ENCODE results near the gene SLC18B1.
A peak's percentile ranks its signal among the peaks of the same experiment; 100 is the strongest.

Gene SLC18B1

GRCh38 chr6:132797951-132798868 lies at the start of gene SLC18B1:
TSS of gene SLC18B1 (minus strand) at chr6:132798637. CDS start at chr6:132798456, 181 bp downstream.
- DNase-seq (ENCODE audit: low read depth) = no peak

GRCh38 chr6:132843316-132844035 lies 45.0 kb upstream of the SLC18B1 start:
- no peak for DNase-seq (ENCODE audit: low read depth)

GRCh38 chr6:132841966-132842365 lies 43.5 kb upstream of the SLC18B1 start:
- no peak for DNase-seq (ENCODE audit: low read depth)

GRCh38 chr6:132832891-132833290 lies 34.5 kb upstream of the SLC18B1 start:
- DNase-seq (ENCODE audit: low read depth) = no peak

DNA sequence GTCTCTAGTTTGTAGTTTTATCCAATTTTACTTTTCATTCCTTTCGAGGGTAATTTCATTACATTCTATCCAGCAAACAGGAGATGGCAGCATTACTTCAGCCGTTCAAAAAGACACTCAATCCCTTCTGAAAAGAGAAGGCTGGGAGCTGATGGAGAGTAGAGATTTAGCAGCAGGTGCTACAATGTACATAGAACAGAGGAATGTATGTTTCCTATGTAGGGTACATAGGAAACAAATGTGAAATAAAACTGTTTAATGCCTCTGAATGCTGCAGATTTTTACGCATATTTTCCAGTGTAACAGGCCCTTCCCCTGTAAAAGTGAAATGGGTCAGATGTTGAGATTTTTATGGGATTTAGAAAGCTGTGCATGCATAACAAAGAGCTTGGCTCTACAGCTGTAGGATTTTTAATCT lies 31.9 kb upstream of the SLC18B1 start:
- peak; percentile 39 for DNase-seq (ENCODE audit: low read depth)

GRCh38 chr6:132820629-132821381 lies 22.4 kb upstream of the SLC18B1 start:
- DNase-seq (ENCODE audit: low read depth) = peak; percentile 39

- peak; percentile 32 for DNase-seq (ENCODE audit: low read depth)
Observed at GRCh38 chr6:132819405-132820161, 21.1 kb upstream of the SLC18B1 start.

GRCh38 chr6:132818404-132819359 lies 20.2 kb upstream of the SLC18B1 start:
- DNase-seq (ENCODE audit: low read depth) = peak; percentile 26

DNA sequence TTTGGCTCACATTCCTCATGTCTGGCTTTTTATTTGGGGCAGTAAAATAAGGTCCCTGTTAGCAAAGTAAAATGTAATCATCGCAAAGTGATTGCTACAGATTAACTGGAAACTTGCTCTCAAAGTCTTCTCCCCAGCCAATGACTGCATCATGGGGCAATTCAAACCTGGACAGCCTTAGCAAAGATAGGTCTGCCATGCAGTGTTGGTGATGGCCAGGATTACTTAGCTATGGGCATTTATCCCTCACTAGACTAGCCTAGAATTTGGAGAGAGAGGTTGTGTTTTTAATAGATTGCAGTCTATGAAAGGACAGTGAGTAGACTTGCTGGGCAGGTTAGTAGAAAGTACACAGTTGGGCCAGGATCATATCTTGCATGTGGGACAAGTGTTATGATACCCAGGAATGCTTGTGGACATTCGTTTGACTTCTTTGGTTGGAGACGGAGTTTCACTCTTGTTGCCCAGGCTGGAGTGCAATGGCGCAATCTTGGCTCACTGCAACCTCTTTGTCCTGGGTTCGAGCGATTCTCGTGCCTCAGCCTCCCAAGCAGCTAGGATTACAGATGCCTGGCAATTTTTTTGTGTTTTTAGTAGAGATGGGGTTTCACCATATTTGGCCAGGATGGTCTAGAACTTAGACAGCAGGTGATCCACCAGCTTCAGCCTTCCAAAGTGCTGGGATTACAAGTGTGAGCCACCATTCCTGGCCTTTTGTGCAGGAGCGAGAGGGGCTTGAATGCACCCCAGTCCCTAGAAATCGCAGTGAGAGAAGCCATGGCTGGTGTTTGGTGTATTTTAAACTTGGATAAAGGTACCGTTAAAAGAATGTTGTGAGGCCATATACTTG lies 19.3 kb upstream of the SLC18B1 start:
- no peak for DNase-seq (ENCODE audit: low read depth)

- DNase-seq (ENCODE audit: low read depth) = no peak
Observed at GRCh38 chr6:132816660-132817059, 18.2 kb upstream of the SLC18B1 start.

- no peak for DNase-seq (ENCODE audit: low read depth)
Observed at GRCh38 chr6:132814716-132815570, 16.5 kb upstream of the SLC18B1 start.

- peak; percentile 43 for DNase-seq (ENCODE audit: low read depth)
Observed at GRCh38 chr6:132813173-132813856, 14.9 kb upstream of the SLC18B1 start.

DNA sequence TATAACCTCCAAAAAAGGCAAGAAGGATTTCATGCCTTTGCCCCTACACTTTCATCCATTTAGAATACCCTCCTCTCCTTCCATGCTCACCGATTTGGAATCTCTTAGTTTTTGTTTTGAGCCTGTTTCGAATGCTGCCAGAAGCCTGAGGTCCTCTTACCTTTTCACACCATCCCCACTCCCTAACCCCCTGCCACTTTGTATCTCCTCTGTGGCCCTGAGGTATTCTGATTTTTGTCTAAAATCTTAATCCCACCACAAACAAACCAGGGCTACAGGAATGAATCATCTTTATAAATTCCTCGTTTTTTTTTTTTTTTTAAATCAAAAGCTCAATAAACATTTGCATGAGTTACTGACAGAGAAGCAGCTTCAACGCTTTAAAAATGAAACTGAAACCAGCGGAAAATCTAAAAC lies 14.3 kb upstream of the SLC18B1 start:
- no peak for DNase-seq (ENCODE audit: low read depth)

DNA sequence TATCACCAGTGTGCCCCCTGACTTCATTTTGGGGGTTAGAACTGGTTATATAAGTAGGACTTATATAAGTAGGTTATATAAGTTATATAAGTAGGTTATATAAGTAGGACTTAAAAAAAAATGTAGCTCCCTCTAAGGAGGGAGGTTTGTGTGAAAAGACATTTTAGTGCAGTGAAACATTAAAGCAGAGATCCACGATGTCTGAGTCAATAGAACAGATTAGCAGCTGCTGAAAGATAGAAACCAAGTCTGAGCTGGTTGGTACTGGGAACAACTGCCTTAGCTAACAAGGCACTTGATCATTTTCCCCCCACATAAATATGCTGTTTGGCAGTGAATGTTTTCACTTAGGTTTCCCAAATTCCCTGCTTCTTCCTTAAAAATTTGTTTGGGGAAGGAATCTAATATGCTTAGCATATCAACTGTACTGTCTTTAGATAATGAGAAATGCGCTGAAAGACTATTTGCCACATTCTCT lies 13.9 kb upstream of the SLC18B1 start:
- peak; percentile 78 for DNase-seq (ENCODE audit: low read depth)

DNA sequence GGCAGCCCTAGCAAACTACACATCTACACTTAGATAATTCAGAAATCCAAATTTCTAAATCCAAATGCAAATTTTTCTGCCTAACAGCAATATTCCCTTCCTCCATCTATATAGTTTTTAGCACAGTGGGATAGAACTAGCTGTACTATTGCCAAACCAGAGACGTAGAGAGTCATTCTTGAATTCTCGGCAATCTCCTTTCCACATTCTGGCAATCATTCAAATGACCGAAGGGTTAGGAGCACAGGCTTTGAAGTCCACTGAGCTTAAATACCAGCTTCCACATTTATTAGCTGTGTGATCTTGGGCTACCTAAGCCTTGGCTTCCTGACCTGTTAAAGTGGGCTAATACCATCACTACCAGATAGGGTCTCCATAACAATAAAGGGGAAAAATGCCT lies 12.8 kb upstream of the SLC18B1 start:
- peak; percentile 89 for DNase-seq (ENCODE audit: low read depth)

GRCh38 chr6:132805548-132805947 lies 7.1 kb upstream of the SLC18B1 start:
- DNase-seq (ENCODE audit: low read depth) = no peak

GRCh38 chr6:132804251-132804650 lies 5.8 kb upstream of the SLC18B1 start:
- no peak for DNase-seq (ENCODE audit: low read depth)

- no peak for DNase-seq (ENCODE audit: low read depth)
Observed at GRCh38 chr6:132800656-132801055, 2.2 kb upstream of the SLC18B1 start.
